Peyer's patch (tissue), 4 donors: ENCODE measurements around the gene CADM4. TPM values are rescaled to one million over a fixed set of nuclear protein-coding genes. Genes with fewer than 3 reads are reported as not detected.
"Not testable (repeated sequence)": the region's sequence is repeated elsewhere in the genome, so short reads cannot be mapped to it uniquely, and the experiment has no call there.

Experiments
- DNase-seq, 3 donors: peaks; one replicate each; pipeline ENCODE4 v3.0.0-alpha.2; 2017 to 2019
- H3K27ac ChIP-seq, 4 donors: fragments of 200-600 bp; sonication (generic); one replicate each; pipeline ENCODE4 v1.5.1; 2016 to 2019
- H3K27me3 ChIP-seq, 2 donors: fragments of 200-600 bp; sonication (generic); one replicate each; pipeline ENCODE4 v1.5.1; 2019
- H3K36me3 ChIP-seq, 3 donors: fragments of 200-600 bp; sonication (generic); one replicate each; pipeline ENCODE4 v1.5.1; 2016 to 2019
- H3K4me1 ChIP-seq, 4 donors: fragments of 200-600 bp; sonication (generic); one replicate each; pipeline ENCODE4 v1.5.1; 2016 to 2019
- H3K4me3 ChIP-seq, 4 donors: fragments of 200-600 bp; sonication (generic); 1 replicate in 3 of 4; 2 replicates in 1 of 4; pipeline ENCODE4 v1.5.1; 2016 to 2019; ENCODE audit warnings: mild to moderate bottlenecking in 1 of 4
- H3K9me3 ChIP-seq, 4 donors: fragments of 200-600 bp; sonication (generic); one replicate each; pipeline ENCODE4 v1.5.1; 2016 to 2019; ENCODE audit warnings: mild to moderate bottlenecking in 1 of 4
- POLR2A ChIP-seq, 2 donors: fragments of 450-650 bp; IDR thresholded peaks; one replicate each; pipeline ENCODE4 v1.5.1; 2017; ENCODE audit warnings: antibody characterized with exemption in 2 of 2, mild to moderate bottlenecking in 2 of 2, moderate library complexity in 2 of 2
- total RNA-seq, 4 donors: library from RNA; depleted of rRNA; stranded (reverse); fragments of >200 nt; gene quantifications; one replicate each; pipeline ENCODE4 v1.1.0, GENCODE V29; 2016
- TF ChIP-seq, protein P1 (sequence below), 6 experiments: fragments of 450-650 bp in 4 of 6; fragments of 200-600 bp in 2 of 6; sonication (generic) in 1 of 6; IDR thresholded peaks; one replicate each; pipeline ENCODE4 v1.5.1; 2017 to 2019; ENCODE audit warnings: antibody characterized with exemption in 6 of 6, mild to moderate bottlenecking in 3 of 6, moderate library complexity in 1 of 6

Gene CADM4
- total RNA-seq, 4 donors from 2014 or later: 0.80 to 1.4 TPM; not detected in 2

DNA sequence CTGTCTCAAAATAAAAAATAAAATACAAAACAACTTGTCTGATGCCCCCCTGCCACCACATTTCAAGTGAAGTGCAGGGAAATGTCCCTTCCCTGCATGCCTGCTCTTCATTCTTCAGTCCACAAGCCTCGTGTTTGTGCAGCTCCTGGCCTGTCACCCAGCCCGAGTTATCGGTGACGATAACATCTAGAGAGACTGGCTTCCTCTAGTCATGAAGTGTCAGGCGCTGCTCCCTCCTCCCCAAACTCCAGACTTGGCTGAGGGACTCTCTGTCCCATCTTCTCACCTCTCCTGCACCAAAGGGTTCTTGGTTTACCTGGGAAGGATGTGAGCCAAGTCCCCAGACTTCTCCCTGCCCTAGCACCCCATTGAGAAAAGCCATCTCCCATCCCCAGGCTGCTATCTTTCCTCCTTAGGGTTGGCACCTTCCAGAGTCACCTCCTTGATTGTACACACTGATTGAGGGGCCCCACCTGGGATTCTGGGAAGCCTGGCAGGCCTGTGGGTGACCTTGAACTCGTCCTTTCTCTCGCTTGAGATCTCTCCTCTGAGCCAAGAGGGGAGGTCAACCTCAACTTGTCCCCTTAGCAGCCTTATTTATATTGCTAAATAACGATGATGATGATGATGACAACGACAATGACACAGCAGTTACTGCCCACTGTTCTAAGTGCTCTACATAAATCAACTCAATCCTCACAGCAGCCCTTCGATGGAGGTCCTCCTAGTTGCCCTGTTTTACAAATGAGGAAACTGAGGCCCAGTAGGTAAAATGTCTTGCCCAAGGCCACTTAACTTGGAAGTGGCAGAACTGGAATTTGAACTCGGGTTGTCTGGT lies 43.4 kb upstream of the CADM4 start:
- no peak for DNase-seq
- no peaks in the 10 kb centered on the region for H3K9me3 ChIP-seq
- no peak overlapping the region for H3K4me3 ChIP-seq
- no peak overlapping the region for H3K27ac ChIP-seq
- peaks cover 0 to 9% (median 0%) of the 10 kb centered on the region in 4 donors for H3K4me1 ChIP-seq
- no peaks in the 10 kb centered on the region for H3K27me3 ChIP-seq
- TF ChIP-seq, protein P1, sequence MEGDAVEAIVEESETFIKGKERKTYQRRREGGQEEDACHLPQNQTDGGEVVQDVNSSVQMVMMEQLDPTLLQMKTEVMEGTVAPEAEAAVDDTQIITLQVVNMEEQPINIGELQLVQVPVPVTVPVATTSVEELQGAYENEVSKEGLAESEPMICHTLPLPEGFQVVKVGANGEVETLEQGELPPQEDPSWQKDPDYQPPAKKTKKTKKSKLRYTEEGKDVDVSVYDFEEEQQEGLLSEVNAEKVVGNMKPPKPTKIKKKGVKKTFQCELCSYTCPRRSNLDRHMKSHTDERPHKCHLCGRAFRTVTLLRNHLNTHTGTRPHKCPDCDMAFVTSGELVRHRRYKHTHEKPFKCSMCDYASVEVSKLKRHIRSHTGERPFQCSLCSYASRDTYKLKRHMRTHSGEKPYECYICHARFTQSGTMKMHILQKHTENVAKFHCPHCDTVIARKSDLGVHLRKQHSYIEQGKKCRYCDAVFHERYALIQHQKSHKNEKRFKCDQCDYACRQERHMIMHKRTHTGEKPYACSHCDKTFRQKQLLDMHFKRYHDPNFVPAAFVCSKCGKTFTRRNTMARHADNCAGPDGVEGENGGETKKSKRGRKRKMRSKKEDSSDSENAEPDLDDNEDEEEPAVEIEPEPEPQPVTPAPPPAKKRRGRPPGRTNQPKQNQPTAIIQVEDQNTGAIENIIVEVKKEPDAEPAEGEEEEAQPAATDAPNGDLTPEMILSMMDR (IDR thresholded peaks at IDR 0.05): no peak
- TF ChIP-seq POLR2A (IDR thresholded peaks at IDR 0.05): no peak
- H3K36me3 ChIP-seq: no peaks in the 10 kb centered on the region

DNA sequence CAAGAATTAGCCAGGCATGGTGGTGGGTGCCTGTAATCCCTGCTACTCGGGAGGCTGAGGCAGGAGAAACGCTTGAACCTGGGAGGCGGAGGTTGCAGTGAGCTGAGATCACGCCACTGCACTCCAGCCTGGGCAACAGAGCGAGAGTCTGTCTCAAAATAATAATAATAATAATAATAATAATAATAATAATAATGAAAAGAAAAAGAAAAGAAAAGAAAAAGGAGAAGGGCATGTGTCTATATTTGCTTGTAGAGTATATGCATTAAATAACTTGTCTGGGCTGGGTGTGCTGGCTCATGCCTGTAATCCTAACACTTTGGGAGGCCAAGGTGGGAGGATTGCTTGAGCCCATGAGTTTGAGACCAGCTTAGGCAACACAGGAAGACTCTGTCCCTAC lies 42.6 kb upstream of the CADM4 start:
- not testable (repeated sequence) for H3K27ac ChIP-seq, DNase-seq, H3K4me1 ChIP-seq, H3K9me3 ChIP-seq, H3K27me3 ChIP-seq, H3K36me3 ChIP-seq, H3K4me3 ChIP-seq

DNA sequence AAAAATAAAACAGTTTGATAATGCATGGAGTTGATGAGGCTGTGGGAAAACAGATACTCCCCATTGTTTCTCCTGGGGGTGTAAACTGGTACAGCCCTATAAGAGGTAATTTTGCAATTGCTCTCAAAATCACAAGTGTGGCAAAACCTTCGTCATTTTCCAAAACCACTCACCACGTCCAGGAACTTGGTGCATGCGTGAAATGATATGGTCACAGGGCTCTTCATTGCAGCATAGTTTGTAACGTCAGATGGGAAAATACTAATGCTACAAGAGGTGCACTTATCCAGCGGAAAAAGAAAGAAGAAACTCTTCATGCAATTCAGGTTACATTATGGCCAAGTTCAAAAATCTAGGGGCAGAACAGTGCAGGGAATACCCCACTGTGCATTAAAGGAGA lies 42.2 kb upstream of the CADM4 start:
- no peak for TF ChIP-seq POLR2A (IDR thresholded peaks at IDR 0.05)
- TF ChIP-seq, protein P1 (IDR thresholded peaks at IDR 0.05): no peak
- H3K36me3 ChIP-seq: no peaks in the 10 kb centered on the region

DNA sequence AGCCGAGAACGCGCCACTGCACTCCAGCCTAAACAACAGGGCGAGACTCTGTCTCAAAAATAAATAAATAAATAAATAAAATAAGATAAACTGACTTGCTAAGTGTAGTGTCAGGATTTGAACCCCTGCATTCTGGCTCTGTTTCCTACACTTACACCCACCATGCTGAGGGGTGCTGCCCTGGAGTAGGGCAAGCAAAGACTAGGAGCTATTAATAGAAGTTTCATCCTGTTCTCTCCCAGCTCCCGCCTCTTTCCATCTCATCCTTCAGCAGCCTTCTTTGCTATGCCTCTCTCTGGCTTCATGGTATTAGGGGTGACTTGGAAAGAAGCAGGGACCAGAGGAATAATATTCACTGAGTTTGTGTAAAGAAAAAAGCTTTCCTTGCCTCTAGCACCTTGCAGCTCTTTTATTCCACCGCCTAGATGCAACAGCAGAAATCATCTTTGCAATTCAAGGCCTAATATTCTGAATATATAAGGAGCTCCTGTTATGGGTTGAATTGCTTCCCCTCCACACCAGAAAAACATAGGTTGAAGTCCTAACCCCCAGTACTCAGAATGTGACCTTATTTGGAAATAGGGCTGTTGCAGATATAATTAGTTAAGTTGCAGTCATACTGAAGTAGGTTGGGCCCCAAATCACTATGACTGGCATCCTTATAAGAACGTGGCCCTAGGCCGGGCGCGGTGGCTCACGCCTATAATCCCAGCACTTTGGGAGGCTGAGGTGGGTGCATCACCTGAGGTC lies 39.0 kb upstream of the CADM4 start:
- Histone ChIP-seq H3K4me3 (no peak overlapping the region), H3K9me3 (no peaks in the 10 kb centered on the region)
- no peak for DNase-seq

More for the DNA sequence above, 42.2 kb upstream of the CADM4 start:
- peaks cover 0 to 9% (median 0%) of the 10 kb centered on the region in 4 donors for H3K4me1 ChIP-seq
- H3K27me3 ChIP-seq: no peaks in the 10 kb centered on the region
- H3K9me3 ChIP-seq: no peaks in the 10 kb centered on the region
- DNase-seq: no peak
- H3K4me3 ChIP-seq: no peak overlapping the region
- no peak overlapping the region for H3K27ac ChIP-seq

DNA sequence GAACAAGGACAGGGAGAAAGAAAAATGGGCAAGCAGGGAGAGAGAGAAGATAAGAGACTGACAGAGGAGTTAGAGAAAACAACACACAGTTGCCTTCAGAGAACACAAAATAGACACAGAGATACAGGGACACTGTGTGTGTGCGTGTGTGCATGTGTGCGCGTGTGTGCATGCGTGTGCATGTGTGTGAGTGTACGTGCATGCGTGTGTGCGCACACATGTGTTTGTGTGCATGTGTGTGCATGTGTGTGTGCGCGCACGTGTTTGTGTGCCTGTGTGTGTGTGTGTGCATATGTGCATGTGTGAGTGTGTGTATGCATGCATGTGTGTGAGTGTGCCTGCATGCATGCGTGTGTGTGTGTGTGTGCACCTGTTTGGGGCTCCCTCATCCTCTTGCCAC lies 36.3 kb upstream of the CADM4 start:
- Histone ChIP-seq H3K27ac (peak overlapping the region in 3 of 4 donors; percentile 62 to 90 (median 89)), H3K27me3 (no peaks in the 10 kb centered on the region), H3K9me3 (no peaks in the 10 kb centered on the region), H3K4me3 (no peak overlapping the region), H3K36me3 (no peaks in the 10 kb centered on the region), H3K4me1 (peaks cover 0 to 14% (median 0%) of the 10 kb centered on the region in 4 donors)
- TF ChIP-seq, protein P1 (IDR thresholded peaks at IDR 0.05): no peak
- TF ChIP-seq POLR2A (IDR thresholded peaks at IDR 0.05): no peak
- no peak for DNase-seq

More for the DNA sequence above, 39.0 kb upstream of the CADM4 start:
- Histone ChIP-seq H3K4me1 (peaks cover 0 to 14% (median 0%) of the 10 kb centered on the region in 4 donors), H3K36me3 (no peaks in the 10 kb centered on the region), H3K27me3 (no peaks in the 10 kb centered on the region), H3K27ac (peak overlapping the region in 3 of 4 donors; percentile 43 to 86 (median 82))
- TF ChIP-seq, protein P1 (IDR thresholded peaks at IDR 0.05): no peak
- TF ChIP-seq POLR2A (IDR thresholded peaks at IDR 0.05): no peak
